LNCaP clone FGC (cell line): ENCODE data around the gene DLGAP1.

ENCODE experiments used
- DNase-seq: peaks from one replicate; pipeline ENCODE4 v3.0.0-alpha.2; 2011; ENCODE audit warnings: low read depth
- H3K4me3 ChIP-seq: 2 replicates; pipeline ENCODE4 v1.5.1; 2011; ENCODE audit warnings: mild to moderate bottlenecking, low read depth, low read length, control low read depth
- TF ChIP-seq, protein P1 (sequence below): IDR thresholded peaks from 2 replicates; pipeline ENCODE4 v1.5.1; 2012; ENCODE audit warnings: mild to moderate bottlenecking; ENCODE audit not compliant: control insufficient read depth, insufficient read depth; ENCODE audit errors: extremely low read depth

DLGAP1 gene

DNA sequence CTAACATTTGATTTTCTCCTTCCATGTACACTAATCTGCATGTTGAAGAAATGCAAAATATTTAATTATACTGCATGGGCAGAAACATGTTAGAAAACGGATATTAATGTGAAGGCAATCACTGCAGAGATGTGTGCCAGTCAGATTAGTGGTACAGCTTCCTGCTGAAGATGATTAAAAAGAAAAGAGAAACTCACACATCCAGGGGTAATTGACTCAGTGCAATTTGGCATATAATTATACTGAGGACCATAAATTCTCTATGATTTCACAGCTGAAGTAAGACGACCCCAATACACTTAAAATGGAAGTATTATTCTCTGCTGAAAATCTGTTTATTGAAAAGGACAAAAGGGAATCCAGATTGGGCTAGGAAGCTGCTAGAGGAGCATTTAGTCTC lies 761.7 kb downstream of the DLGAP1 start:
- TF ChIP-seq, protein P1, sequence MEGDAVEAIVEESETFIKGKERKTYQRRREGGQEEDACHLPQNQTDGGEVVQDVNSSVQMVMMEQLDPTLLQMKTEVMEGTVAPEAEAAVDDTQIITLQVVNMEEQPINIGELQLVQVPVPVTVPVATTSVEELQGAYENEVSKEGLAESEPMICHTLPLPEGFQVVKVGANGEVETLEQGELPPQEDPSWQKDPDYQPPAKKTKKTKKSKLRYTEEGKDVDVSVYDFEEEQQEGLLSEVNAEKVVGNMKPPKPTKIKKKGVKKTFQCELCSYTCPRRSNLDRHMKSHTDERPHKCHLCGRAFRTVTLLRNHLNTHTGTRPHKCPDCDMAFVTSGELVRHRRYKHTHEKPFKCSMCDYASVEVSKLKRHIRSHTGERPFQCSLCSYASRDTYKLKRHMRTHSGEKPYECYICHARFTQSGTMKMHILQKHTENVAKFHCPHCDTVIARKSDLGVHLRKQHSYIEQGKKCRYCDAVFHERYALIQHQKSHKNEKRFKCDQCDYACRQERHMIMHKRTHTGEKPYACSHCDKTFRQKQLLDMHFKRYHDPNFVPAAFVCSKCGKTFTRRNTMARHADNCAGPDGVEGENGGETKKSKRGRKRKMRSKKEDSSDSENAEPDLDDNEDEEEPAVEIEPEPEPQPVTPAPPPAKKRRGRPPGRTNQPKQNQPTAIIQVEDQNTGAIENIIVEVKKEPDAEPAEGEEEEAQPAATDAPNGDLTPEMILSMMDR = no peak
- no peak overlapping the region for H3K4me3 ChIP-seq
- DNase-seq = no peak

- DNase-seq = no peak
- TF ChIP-seq, protein P1 = no peak
- H3K4me3 ChIP-seq = no peak overlapping the region
Measured at GRCh38 chr18:3692691-3693090, 762.4 kb downstream of the DLGAP1 start.

DNA sequence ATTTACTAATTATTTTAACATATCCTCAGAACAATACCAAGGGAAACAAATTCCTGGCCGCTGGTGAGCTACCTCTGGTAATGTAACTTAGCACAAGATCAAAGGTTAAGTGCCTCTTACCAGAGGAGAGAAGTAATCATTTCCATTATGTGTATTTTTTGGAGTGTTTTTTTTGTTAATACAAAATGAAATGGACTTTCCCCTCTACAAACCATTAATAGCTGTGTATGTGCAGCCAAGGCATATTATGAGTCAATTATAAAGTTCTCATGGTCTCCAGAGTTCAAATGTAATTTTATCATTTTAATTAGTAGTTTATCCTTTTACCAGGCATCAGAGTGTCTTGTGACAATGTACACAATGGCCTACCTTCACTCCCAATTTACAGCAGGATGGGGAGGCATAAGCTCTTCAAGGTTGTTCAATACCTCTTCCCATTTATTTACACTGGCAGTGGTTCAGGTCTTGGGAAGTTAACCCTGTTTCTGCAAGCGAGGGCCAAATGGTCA lies 762.9 kb downstream of the DLGAP1 start:
- no peak overlapping the region for H3K4me3 ChIP-seq
- TF ChIP-seq, protein P1 = no peak
- peak; percentile 65 for DNase-seq

- no peak for DNase-seq
- TF ChIP-seq, protein P1 = no peak
- no peak overlapping the region for H3K4me3 ChIP-seq
Measured at GRCh38 chr18:3691705-3692104, 763.4 kb downstream of the DLGAP1 start.

- no peak for DNase-seq
- TF ChIP-seq, protein P1 = no peak
- H3K4me3 ChIP-seq = no peak overlapping the region
Measured at GRCh38 chr18:3690764-3691066, 764.4 kb downstream of the DLGAP1 start.

DNA sequence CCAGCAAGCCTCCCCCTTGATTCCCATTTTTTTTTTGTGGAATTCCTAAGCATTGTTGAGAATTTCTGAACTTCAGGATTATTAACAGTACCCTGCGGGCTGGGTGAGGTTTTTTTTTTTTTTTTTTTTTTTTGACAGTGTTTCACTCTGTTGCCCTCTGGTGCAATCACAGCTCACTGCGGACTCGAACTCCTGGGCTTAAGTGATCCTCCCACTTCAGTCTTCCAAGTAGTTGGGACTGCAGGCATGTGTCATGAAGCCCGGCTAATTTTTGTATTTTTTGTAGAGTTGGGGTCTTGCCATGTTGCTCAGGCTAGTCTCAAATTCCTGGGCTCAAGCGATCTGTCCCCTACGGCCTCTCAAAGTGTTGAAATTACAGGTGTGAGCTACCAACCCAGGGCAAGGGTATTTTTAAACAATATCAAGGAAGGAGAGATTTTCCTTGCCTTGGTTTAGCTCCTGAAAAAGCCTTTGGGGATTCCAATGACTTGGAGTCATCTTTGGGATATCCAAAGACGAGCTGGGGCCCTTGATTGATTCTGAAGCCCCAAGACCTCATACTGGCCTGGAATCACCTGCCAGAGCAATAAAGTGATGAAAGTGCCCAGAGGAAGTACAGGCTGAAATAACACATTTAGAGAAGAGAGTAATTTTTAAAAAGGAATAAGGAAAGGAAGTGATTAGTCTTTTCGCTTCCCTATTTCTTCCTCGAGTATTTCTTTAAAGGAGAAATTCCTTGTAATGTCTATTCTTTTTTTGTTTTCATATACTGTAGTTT lies 764.9 kb downstream of the DLGAP1 start:
- TF ChIP-seq, protein P1 = no peak
- no peak overlapping the region for H3K4me3 ChIP-seq
- no peak for DNase-seq

- no peak overlapping the region for H3K4me3 ChIP-seq
- DNase-seq = no peak
- TF ChIP-seq, protein P1 = no peak
Measured at GRCh38 chr18:3689091-3689490, 766.0 kb downstream of the DLGAP1 start.
